HFF-Myc (cell line): ENCODE data around the gene VWA5B1.

ENCODE experiments used
- DNase-seq: peaks from one replicate; pipeline ENCODE4 v3.0.0-alpha.2; 2011; ENCODE audit warnings: low read depth; ENCODE audit errors: extremely low read depth
- H3K4me3 ChIP-seq: replicated peaks from 2 replicates; pipeline ENCODE4 v1.5.1; 2011; ENCODE audit warnings: low read depth, mild to moderate bottlenecking, control low read depth, low read length
- CTCF ChIP-seq: IDR thresholded peaks from 2 replicates; pipeline ENCODE4 v1.5.1; 2012; ENCODE audit warnings: mild to moderate bottlenecking, low read depth, low read length, control low read depth; ENCODE audit errors: missing control alignments

VWA5B1 gene

GRCh38 chr1:20357796-20358195 is 67.1 kb downstream of the VWA5B1 start:
- DNase-seq: no peak
- no peak for TF ChIP-seq CTCF
- H3K4me3 ChIP-seq: no peak overlapping the region

GRCh38 chr1:20358761-20359263 is 68.1 kb downstream of the VWA5B1 start:
- H3K4me3 ChIP-seq: no peak overlapping the region
- no peak for TF ChIP-seq CTCF
- DNase-seq: no peak

GRCh38 chr1:20359451-20360330 is 69.0 kb downstream of the VWA5B1 start:
- no peak for DNase-seq
- TF ChIP-seq CTCF: no peak
- H3K4me3 ChIP-seq: no peak overlapping the region

- no peak for DNase-seq
- H3K4me3 ChIP-seq: no peak overlapping the region
- TF ChIP-seq CTCF: no peak
Measured at GRCh38 chr1:20361401-20361800, 70.7 kb downstream of the VWA5B1 start.

- peak; percentile 86 for TF ChIP-seq CTCF
- no peak overlapping the region for H3K4me3 ChIP-seq
- DNase-seq: no peak
Measured at GRCh38 chr1:20361805-20362381, 71.2 kb downstream of the VWA5B1 start.

- TF ChIP-seq CTCF: no peak
- DNase-seq: no peak
- H3K4me3 ChIP-seq: no peak overlapping the region
Measured at GRCh38 chr1:20362856-20363255, 72.2 kb downstream of the VWA5B1 start.
